Suprapubic skin (tissue), 4 donors: ENCODE measurements around the gene MTF2.

Experiments used
- EP300 ChIP-seq: sonication (generic); formaldehyde crosslinking; IDR thresholded peaks from one replicate; pipeline ENCODE4 v1.6.1; 2017; ENCODE audit warnings: antibody characterized with exemption
- POLR2A ChIP-seq, 2 donors: fragments of 450-650 bp; IDR thresholded peaks; one replicate each; pipeline ENCODE4 v1.6.1; 2017; ENCODE audit warnings: antibody characterized with exemption in 2 of 2, mild to moderate bottlenecking in 2 of 2, moderate library complexity in 2 of 2
- POLR2AphosphoS5 ChIP-seq, 3 donors: sonication (generic); formaldehyde crosslinking; IDR thresholded peaks; one replicate each; pipeline ENCODE4 v1.6.1; 2017; ENCODE audit warnings: antibody characterized with exemption in 3 of 3
- TF ChIP-seq, protein P1 (sequence below), 2 donors: fragments of 200-600 bp in 1 of 2; fragments of 450-650 bp in 1 of 2; sonication (generic) in 1 of 2; IDR thresholded peaks; one replicate each; pipeline ENCODE4 v1.5.1; 2016 to 2019; ENCODE audit warnings: antibody characterized with exemption in 2 of 2, mild to moderate bottlenecking in 1 of 2, moderate library complexity in 1 of 2

DNA sequence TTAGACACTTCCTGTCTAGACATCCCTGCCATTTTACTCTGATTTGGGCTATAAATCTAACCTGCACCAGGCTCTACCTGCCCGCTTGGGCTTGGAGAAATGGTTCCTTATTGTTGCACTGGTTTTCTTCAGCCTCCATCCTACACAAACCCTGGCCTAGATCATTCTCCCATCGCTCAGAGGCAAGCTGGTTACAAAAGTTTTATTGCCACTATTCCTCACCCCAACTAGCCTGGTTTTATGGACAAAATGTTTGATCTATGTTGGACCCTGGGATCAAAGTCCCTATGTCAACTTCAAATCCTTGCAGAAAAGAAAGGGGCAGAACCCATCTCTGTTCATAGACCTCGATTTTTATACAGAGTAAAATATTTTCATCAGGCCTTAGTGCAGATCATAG, 31.5 kb upstream of the MTF2 start:
- TF ChIP-seq, protein P1, sequence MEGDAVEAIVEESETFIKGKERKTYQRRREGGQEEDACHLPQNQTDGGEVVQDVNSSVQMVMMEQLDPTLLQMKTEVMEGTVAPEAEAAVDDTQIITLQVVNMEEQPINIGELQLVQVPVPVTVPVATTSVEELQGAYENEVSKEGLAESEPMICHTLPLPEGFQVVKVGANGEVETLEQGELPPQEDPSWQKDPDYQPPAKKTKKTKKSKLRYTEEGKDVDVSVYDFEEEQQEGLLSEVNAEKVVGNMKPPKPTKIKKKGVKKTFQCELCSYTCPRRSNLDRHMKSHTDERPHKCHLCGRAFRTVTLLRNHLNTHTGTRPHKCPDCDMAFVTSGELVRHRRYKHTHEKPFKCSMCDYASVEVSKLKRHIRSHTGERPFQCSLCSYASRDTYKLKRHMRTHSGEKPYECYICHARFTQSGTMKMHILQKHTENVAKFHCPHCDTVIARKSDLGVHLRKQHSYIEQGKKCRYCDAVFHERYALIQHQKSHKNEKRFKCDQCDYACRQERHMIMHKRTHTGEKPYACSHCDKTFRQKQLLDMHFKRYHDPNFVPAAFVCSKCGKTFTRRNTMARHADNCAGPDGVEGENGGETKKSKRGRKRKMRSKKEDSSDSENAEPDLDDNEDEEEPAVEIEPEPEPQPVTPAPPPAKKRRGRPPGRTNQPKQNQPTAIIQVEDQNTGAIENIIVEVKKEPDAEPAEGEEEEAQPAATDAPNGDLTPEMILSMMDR (IDR thresholded peaks at IDR 0.05), result no peak
- TF ChIP-seq POLR2AphosphoS5 (IDR thresholded peaks at IDR 0.05) (no peak), POLR2A (IDR thresholded peaks at IDR 0.05) (no peak), EP300 (no peak)
